ENCODE data around the gene PNPLA5.

DNA sequence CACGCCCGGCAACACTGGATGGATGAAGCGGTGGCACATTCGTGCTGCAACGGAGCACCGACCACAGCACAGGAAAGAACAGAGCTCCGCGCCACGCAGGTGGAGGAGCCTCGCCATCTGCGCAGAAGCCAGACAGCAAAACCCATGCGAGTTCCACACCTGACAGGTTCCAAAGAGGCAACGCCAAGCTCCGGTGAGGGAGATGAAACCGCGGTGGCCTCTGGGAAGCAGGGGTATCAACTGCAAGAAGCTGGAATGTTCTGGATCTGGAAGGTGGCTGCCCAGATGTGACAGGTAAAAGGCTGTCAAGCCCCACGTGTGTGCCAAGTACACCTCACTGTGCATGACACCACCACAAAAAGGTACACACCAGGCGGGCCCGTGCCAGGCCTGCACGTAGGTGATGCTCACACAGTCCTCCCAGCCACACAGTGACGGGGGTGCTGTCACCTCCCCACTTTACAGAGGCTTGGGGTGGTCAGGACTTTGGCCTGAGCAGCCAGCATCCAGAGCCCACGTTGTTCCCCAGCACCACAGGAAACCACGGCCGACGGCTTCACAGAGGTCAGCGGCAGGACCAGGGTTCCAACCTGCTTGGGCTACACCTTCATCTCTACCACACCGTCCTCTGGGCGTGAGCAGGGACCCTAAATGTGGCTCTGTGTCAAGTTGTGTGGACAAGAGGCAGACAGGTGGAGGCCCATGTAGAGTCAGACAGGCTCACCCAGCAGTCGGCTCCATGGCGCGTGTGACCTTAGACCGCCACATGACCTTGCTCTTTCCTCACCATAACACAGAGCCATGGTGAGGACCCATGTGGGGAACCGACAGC lies 60.0 kb downstream of the PNPLA5 start:
- no peak for TF ChIP-seq MAFK (IDR thresholded peaks at IDR 0.05; ENCODE audit: low read depth, low read length)
- TF ChIP-seq TEAD4 (IDR thresholded peaks at IDR 0.05; ENCODE audit: low read depth, low read length), result no peak
- TF ChIP-seq CHD2 (IDR thresholded peaks at IDR 0.05; ENCODE audit: low read length), result no peak
- TF ChIP-seq TCF12 (IDR thresholded peaks at IDR 0.05; ENCODE audit: low read depth, low read length), result no peak
- TF ChIP-seq EZH2 (IDR thresholded peaks at IDR 0.05; ENCODE audit: low read depth, low read length, severe bottlenecking), result no peak
- TF ChIP-seq, protein P1, sequence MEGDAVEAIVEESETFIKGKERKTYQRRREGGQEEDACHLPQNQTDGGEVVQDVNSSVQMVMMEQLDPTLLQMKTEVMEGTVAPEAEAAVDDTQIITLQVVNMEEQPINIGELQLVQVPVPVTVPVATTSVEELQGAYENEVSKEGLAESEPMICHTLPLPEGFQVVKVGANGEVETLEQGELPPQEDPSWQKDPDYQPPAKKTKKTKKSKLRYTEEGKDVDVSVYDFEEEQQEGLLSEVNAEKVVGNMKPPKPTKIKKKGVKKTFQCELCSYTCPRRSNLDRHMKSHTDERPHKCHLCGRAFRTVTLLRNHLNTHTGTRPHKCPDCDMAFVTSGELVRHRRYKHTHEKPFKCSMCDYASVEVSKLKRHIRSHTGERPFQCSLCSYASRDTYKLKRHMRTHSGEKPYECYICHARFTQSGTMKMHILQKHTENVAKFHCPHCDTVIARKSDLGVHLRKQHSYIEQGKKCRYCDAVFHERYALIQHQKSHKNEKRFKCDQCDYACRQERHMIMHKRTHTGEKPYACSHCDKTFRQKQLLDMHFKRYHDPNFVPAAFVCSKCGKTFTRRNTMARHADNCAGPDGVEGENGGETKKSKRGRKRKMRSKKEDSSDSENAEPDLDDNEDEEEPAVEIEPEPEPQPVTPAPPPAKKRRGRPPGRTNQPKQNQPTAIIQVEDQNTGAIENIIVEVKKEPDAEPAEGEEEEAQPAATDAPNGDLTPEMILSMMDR (IDR thresholded peaks at IDR 0.05; ENCODE audit: control extremely low read depth in 1 of 3, insufficient read depth in 1 of 3, low read depth in 1 of 3, low read length in 3 of 3), result no peak
- TF ChIP-seq, protein P2, sequence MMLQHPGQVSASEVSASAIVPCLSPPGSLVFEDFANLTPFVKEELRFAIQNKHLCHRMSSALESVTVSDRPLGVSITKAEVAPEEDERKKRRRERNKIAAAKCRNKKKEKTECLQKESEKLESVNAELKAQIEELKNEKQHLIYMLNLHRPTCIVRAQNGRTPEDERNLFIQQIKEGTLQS (IDR thresholded peaks at IDR 0.05; ENCODE audit: insufficient read depth, low read depth, low read length), result no peak
- no peak for TF ChIP-seq GTF2F1 (IDR thresholded peaks at IDR 0.05; ENCODE audit: borderline replicate concordance, low read depth, low read length)
- no peak for TF ChIP-seq POLR2A (IDR thresholded peaks at IDR 0.05; ENCODE audit: control extremely low read depth in 1 of 2, low read depth in 2 of 2, low read length in 2 of 2)
- no peak for TF ChIP-seq SUZ12 (IDR thresholded peaks at IDR 0.05; ENCODE audit: low read length)
